ENCODE measurements around the gene INPP4A.

DNA sequence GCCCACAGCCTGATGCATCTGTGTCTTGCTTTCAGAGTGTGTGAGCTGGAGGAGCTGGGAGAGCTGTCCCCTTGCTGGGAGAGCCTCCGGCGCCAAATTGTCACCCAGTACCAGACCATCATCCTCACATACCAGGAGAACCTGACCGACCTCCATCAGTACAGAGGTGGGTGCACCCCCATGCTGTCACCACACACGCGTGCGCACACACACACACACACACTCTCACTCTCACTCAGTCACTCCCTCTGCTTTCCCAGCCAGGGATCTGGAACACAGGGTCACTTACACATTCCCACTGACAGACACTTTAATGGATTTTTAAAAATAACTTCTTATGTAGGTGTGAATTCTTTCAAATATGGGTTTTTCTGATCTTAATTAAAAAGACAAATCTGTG is 99.2 kb downstream of the INPP4A start:
- no peak for TF ChIP-seq CTCF (IDR thresholded peaks at IDR 0.05)
- no peak for TF ChIP-seq POLR2A (IDR thresholded peaks at IDR 0.05)
- no peak for TF ChIP-seq POLR2AphosphoS5 (IDR thresholded peaks at IDR 0.05)
- no peak for TF ChIP-seq EP300 (IDR thresholded peaks at IDR 0.05)

All from sigmoid colon (tissue), 4 donors.